ENCODE measurements around the gene EN1.

DNA sequence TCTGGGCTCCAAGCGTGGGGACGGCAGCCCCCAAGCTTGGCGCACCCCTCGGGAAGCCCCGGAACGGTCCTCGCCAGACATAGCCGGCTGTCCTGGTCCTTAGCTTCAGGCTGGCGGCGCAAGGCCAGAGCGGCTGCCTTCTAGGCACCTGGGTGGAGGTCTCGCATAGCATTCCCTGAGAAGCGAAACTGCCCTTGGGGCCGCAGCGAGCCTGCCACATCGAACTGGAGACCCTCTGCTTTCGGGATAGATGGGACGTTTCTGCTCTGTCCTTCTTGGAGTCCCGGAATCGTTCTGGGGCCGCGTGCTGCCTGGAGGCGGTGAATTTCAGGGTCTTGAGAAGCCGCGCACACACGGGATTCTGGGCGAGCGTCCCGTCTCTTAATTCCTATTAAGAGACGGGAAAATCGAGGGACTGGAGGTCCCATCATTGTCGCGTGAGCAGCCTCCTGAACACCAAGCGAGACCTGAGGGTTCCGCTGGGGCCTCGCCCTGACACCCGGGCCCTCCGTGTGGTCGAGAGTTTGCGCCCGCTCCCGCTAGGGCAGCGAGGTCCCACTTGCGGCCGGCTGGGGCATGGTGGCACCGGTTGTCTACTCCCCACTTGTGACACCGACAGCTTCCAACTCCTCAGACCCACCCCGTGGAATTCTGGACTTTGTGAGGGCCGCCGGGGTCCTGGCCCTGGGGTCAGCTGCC is 9.7 kb upstream of the EN1 start:
- TF ChIP-seq CTCF (conservative IDR thresholded peaks at IDR 0.05) (no peak), ZFX (IDR thresholded peaks at IDR 0.05) (no peak)

Measured in C4-2B (cell line).